HepG2 (cell line): Measurements from ENCODE around the gene CPM. TPM values are rescaled to one million over a fixed set of nuclear protein-coding genes. Genes with fewer than 3 reads are reported as not detected.

ENCODE experiments used
- DR1 ChIP-seq: sonication (generic); formaldehyde crosslinking; IDR thresholded peaks from 2 replicates; pipeline ENCODE4 v1.8.0; 2021; ENCODE audit warnings: mild to moderate bottlenecking, missing genetic modification reagents, inconsistent platforms
- FOSL2 ChIP-seq: sonication (generic); formaldehyde crosslinking; IDR thresholded peaks from 2 replicates; pipeline ENCODE4 v1.4.0; 2020; ENCODE audit warnings: missing genetic modification reagents
- JUNB ChIP-seq: sonication (generic); formaldehyde crosslinking; IDR thresholded peaks from 2 replicates; pipeline ENCODE4 v1.8.0; 2022; ENCODE audit warnings: missing genetic modification reagents, mild to moderate bottlenecking, borderline replicate concordance
- NFE2 ChIP-seq: sonication (generic); formaldehyde crosslinking; IDR thresholded peaks from 2 replicates; pipeline ENCODE4 v1.4.0; 2020; ENCODE audit warnings: missing genetic modification reagents
- NFRKB ChIP-seq: fragments of 450-650 bp; IDR thresholded peaks from 2 replicates; pipeline ENCODE4 v1.6.1; 2017
- RAD21 ChIP-seq: fragments of 450-650 bp; formaldehyde crosslinking; IDR thresholded peaks from 2 replicates; pipeline ENCODE4 v1.5.0; 2020; ENCODE audit warnings: mild to moderate bottlenecking
- U2AF2 ChIP-seq: fragments of 200-400 bp; formaldehyde crosslinking; IDR thresholded peaks from 2 replicates; pipeline ENCODE4 v1.6.1; 2017; ENCODE audit warnings: low read depth, mild to moderate bottlenecking, low read length
- ZBTB1 ChIP-seq: sonication (generic); formaldehyde crosslinking; IDR thresholded peaks from 2 replicates; pipeline ENCODE4 v1.4.0; 2020; ENCODE audit warnings: missing genetic modification reagents, borderline replicate concordance
- ZC3H4 ChIP-seq: sonication (generic); formaldehyde crosslinking; IDR thresholded peaks from 2 replicates; pipeline ENCODE4 v1.4.0; 2020; ENCODE audit warnings: missing genetic modification reagents, borderline replicate concordance
- ZFX ChIP-seq: sonication (generic); formaldehyde crosslinking; IDR thresholded peaks from 2 replicates; pipeline ENCODE4 v1.4.0; 2020; ENCODE audit warnings: mild to moderate bottlenecking, low read depth, missing genetic modification reagents, moderate library complexity
- ZFY ChIP-seq: sonication (generic); formaldehyde crosslinking; IDR thresholded peaks from 2 replicates; pipeline ENCODE4 v1.4.0; 2020; ENCODE audit warnings: missing genetic modification reagents
- ZNF143 ChIP-seq: sonication (generic); formaldehyde crosslinking; IDR thresholded peaks from 2 replicates; pipeline ENCODE4 v1.4.0; 2020; ENCODE audit warnings: missing genetic modification reagents
- ZNF333 ChIP-seq: sonication (generic); formaldehyde crosslinking; IDR thresholded peaks from 2 replicates; pipeline ENCODE4 v1.4.0; 2020; ENCODE audit warnings: mild to moderate bottlenecking, missing genetic modification reagents, borderline replicate concordance
- ZNF33B ChIP-seq: sonication (generic); formaldehyde crosslinking; IDR thresholded peaks from 2 replicates; pipeline ENCODE4 v1.5.1; 2020; ENCODE audit warnings: mild to moderate bottlenecking, missing genetic modification reagents
- ZNF468 ChIP-seq: sonication (generic); formaldehyde crosslinking; IDR thresholded peaks from 2 replicates; pipeline ENCODE4 v1.8.0; 2022; ENCODE audit warnings: mild to moderate bottlenecking, moderate library complexity, missing genetic modification reagents
- ZNF577 ChIP-seq: sonication (generic); formaldehyde crosslinking; IDR thresholded peaks from 2 replicates; pipeline ENCODE4 v1.4.0; 2020; ENCODE audit warnings: mild to moderate bottlenecking, low read depth, missing genetic modification reagents, borderline replicate concordance
- ZNF674 ChIP-seq: sonication (generic); formaldehyde crosslinking; IDR thresholded peaks from 2 replicates; pipeline ENCODE4 v1.5.0; 2020; ENCODE audit warnings: low read depth, mild to moderate bottlenecking, missing genetic modification reagents
- ZNF713 ChIP-seq: sonication (generic); formaldehyde crosslinking; IDR thresholded peaks from 2 replicates; pipeline ENCODE4 v1.4.0; 2020; ENCODE audit warnings: mild to moderate bottlenecking, missing genetic modification reagents
- ZNF788 ChIP-seq: sonication (generic); formaldehyde crosslinking; IDR thresholded peaks from 2 replicates; pipeline ENCODE4 v1.5.0; 2020; ENCODE audit warnings: mild to moderate bottlenecking, missing genetic modification reagents, borderline replicate concordance
- ZNF790 ChIP-seq: sonication (generic); formaldehyde crosslinking; IDR thresholded peaks from 2 replicates; pipeline ENCODE4 v1.8.0; 2022; ENCODE audit warnings: missing genetic modification reagents, mild to moderate bottlenecking, borderline replicate concordance
- polyA plus RNA-seq, 8 experiments: library from polyadenylated mRNA; depleted of rRNA in 3 of 8; stranded (reverse) in 7 of 8; unstranded in 1 of 8; fragments of >200 nt; fragmentation: Illumina TruSeq in 4 of 8; extraction: Trizol in 4 of 8; gene quantifications; 2 replicates each; pipeline versions ENCODE4 v1.2.1 to v1.2.3, GENCODE V29; 2011 to 2016; ENCODE audit warnings: low read depth in 4 of 8, missing spikeins in 1 of 8, mixed read lengths in 1 of 8; ENCODE audit not compliant: insufficient read depth in 1 of 8
- total RNA-seq, 5 experiments: library from RNA; depleted of rRNA; stranded (reverse); fragments of >200 nt; fragmentation: Illumina TruSeq; extraction: Trizol; gene quantifications; 2 replicates each; pipeline ENCODE4 v1.2.3, GENCODE V29; 2016; ENCODE audit warnings: low read depth in 1 of 5
- TF ChIP-seq, protein P1 (sequence below): sonication (generic); formaldehyde crosslinking; IDR thresholded peaks from 2 replicates; pipeline ENCODE4 v1.9.0; 2022; ENCODE audit warnings: low read depth, missing genetic modification reagents

CPM gene
- total and polyA plus RNA-seq, 2 of the 13 experiments (the other 11 are each of a cell fraction or from before 2014, with no cell fraction given) = not detected

DNA sequence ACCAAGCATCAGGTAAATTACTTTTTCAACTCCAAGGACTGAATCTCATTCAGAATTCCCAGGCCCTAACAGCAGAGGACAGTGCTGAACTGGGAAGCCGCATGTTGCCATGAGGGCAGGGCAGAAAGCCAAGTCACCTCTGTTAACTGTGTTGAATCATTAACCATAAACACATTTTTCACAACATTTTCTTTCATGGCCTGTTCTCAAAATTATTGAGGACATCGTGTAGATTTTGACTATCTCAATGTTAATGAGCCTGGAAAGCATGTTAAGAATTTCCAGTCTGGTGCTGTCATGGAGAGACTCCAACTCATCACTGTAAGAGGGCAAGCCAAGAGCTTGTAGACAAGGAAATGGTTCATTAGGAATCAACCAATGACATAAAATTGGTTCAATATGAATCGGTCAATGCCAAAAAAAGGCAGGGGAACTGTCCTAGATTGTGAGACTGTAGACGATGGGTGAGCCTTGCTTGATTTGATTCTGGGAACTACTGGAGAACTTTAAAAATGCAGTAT, 33.7 kb downstream of the CPM start (continued):
- TF ChIP-seq ZC3H4 (CRISPR knock-in tag) (no peak), ZFX (CRISPR knock-in tag) (no peak), NFE2 (CRISPR knock-in tag) (no peak), ZNF790 (no peak), JUNB (CRISPR knock-in tag) (no peak), ZNF674 (CRISPR knock-in tag) (no peak), ZNF577 (CRISPR knock-in tag) (no peak), ZFY (CRISPR knock-in tag) (no peak), ZBTB1 (CRISPR knock-in tag) (no peak), RAD21 (CRISPR knock-in tag) (peak; percentile 75), ZNF143 (no peak), NFRKB (no peak), ZNF788 (CRISPR knock-in tag) (no peak), ZNF333 (CRISPR knock-in tag) (no peak), ZNF33B (CRISPR knock-in tag) (no peak), U2AF2 (no peak), ZNF713 (CRISPR knock-in tag) (no peak), ZNF468 (CRISPR knock-in tag) (no peak), FOSL2 (CRISPR knock-in tag) (0 out of 2 replicates have a peak, but pooled peaks have one; percentile 21), DR1 (CRISPR knock-in tag) (no peak)
- TF ChIP-seq, protein P1, sequence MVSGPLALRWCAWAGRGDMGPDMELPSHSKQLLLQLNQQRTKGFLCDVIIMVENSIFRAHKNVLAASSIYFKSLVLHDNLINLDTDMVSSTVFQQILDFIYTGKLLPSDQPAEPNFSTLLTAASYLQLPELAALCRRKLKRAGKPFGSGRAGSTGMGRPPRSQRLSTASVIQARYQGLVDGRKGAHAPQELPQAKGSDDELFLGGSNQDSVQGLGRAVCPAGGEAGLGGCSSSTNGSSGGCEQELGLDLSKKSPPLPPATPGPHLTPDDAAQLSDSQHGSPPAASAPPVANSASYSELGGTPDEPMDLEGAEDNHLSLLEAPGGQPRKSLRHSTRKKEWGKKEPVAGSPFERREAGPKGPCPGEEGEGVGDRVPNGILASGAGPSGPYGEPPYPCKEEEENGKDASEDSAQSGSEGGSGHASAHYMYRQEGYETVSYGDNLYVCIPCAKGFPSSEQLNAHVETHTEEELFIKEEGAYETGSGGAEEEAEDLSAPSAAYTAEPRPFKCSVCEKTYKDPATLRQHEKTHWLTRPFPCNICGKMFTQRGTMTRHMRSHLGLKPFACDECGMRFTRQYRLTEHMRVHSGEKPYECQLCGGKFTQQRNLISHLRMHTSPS (CRISPR knock-in tag) = no peak
